NB4 (cell line): ENCODE results near the gene FAM24A.

ENCODE experiments used
- CTCF ChIP-seq: IDR thresholded peaks from one replicate; pipeline ENCODE4 v1.5.1; 2012; ENCODE audit warnings: low read depth, low read length
- MAX ChIP-seq: IDR thresholded peaks from 2 replicates; pipeline ENCODE4 v1.6.1; 2011; ENCODE audit warnings: low read depth, low read length

GRCh38 chr10:122884166-122884565, 26.2 kb upstream of the FAM24A start:
- TF ChIP-seq CTCF (no peak), MAX (no peak)
